Stimulated activated CD4-positive, alpha-beta T cell treated with anti-CD3 and anti-CD28 coated beads, Interleukin-2, amount 100 ng/mL, for 48 hours (primary cell): ENCODE data around the gene UGT1A5.
"Not testable (repeated sequence)": the region's sequence is repeated elsewhere in the genome, so short reads cannot be mapped to it uniquely, and the experiment has no call there.

Experiments used
- DNase-seq, 2 donors: peaks; one replicate each; pipeline ENCODE4 v3.0.0-alpha.2; 2020

The UGT1A5 gene

DNA sequence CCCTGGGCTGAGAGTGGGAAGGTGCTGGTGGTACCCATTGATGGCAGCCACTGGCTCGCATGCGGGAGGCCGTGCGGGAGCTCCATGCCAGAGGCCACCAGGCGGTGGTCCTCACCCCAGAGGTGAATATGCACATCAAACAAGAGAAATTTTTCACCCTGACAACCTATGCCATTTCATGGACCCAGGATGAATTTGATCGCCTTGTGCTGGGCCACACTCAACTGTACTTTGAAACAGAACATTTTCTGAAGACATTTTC lies 34.5 kb downstream of the UGT1A5 start:
- no peak for DNase-seq

DNA sequence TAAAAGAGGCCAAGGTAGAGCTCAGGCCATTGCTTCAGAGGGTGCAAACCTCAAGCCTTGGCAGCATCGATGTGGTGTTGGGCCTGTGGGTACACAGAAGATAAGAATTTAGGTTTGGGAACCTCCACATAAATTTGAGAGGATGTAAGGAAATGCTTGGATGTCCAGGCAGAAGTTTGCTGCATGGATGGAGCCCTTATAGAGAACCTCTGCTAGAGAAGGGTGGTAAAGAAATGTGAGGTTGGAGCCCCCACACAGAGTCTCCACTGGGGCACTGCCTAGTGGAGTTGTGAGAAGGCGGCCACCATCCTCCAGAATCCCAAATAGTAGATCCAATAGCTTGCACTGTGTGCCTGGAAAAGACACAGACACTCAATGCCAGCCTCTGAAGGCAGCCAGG lies 38.0 kb downstream of the UGT1A5 start:
- DNase-seq: not testable (repeated sequence)

DNA sequence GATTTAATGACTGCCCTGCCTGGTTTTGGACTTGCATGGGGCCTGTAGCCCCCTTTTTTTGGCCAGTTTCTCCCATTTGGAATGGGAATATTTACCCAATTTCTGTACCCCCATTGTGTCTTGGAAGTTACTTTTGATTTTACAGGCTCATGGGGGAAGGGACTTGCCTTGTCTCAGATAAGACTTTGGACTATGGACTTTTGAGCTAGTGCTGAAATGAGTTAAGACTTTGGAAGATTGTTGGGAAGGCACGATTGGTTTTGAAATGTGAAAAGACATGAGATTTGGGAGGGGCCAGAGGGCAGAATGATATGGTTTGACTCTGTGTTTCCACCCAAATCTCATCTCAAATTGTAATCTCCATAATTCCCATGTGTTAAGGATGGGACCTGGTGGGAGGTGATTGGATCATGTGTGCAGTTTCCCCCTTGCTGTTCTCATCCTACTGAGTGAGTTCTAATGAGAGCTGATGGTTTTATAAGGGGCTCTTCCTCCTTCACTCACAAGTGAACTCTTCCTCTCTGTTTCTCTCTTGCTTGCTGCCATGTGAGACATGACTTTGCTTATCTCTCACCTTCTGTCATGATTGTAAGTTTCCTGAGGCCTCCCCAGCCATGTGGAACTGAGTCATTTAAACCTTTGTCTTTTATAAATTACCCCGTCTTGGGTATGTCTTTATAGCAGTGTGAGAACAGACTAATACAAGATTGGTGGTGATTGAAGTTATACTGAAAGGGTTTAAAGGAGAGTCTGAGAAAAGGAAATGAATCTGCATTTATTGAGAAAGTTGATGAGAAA lies 38.7 kb downstream of the UGT1A5 start:
- DNase-seq: not testable (repeated sequence)

DNA sequence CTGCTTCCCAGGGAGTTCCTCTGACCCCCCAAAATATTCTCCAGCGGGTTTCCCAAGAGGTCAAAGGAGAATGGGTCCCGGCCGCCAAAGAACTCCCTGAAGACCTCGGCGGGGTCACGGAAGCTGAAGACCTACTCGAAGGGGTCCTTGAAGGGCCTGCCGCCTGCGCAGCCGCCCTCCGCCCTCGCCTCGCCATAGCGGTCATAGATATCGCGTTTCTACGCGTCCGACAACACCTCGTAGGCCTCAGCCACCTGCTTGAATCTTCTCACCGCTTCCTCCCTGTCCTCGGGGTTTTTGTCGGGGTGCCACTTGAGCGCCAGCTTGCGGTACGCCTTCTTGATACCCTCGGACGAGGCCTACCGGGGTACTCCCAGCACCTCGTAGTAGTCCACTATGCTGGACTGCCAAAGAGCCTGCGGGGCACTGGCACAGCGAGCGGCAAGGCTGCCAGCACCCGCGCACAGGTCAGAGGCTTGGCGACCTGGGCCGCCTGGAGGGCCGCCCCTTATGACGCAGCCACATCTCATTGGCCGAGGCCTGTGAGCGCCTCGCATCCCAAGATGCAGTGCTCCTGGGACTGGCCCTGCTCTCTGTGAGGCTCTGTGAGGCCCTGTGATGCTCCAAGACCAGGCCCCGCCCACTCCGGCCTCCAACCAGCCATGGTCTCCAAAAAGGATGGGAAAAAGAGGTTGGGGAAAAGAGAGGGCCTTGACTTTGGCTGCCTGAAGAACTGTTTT lies 42.3 kb downstream of the UGT1A5 start:
- DNase-seq: no peak

DNA sequence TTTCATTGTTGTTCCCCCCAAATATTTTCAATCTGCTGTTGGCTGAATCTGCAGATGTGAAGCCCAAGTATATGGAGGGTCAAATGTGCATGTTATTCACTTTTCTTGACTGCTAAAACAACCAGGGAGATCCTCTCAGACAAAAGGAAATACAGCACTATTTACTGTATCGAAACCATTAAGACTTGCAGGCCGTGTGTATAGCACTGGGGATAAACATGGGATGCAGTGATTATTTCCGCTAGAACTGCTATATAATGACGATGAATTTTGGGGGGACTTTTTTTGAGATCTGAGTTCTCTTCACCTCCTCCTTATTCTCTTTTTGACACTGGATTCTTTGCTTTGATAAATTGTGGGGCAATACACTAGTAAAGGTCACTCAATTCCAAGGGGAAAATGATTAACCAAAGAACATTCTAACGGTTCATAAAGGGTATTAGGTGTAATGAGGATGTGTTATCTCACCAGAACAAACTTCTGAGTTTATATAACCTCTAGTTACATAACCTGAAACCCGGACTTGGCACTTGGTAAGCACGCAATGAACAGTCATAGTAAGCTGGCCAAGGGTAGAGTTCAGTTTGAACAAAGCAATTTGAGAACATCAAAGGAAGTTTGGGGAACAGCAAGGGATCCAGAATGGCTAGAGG lies 43.8 kb downstream of the UGT1A5 start:
- no peak for DNase-seq

DNA sequence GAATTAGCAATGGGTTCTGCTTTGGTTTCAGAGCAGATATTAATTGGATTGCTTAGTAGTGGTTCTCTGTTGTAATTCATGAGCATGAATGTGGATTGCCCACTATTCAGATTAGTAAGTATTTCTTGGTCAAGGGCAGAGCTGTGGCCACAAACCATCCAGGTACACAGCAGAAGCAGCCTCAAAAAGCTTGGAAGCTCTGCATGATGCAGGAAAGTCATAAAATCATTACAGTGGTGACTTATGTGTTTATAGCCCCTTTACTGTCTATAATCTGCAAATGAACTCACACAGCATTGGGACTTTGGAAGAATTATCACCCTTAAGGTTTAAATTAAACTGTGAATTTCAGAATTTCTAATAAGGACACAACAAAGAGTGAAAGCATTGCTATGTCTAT lies 45.4 kb downstream of the UGT1A5 start:
- no peak for DNase-seq

DNA sequence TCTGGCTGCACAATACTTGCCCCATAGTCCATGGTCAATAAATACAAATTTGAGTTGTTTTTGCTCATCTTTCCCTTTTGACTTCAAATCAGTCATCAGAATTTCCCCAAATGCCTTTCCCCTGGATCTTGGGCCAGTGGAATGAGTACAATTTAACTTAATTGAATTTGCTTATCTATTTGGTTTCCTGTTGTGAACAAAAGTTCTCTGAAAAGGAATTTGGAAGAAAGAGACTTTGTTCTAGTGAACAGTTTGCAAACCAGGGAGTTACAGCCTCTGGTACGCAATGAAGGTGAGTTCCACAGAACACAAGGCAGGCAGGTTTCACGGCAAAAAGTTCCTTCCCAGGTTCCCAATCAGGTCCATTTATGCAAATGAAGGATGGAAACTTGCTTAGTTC lies 46.1 kb downstream of the UGT1A5 start:
- no peak for DNase-seq

DNA sequence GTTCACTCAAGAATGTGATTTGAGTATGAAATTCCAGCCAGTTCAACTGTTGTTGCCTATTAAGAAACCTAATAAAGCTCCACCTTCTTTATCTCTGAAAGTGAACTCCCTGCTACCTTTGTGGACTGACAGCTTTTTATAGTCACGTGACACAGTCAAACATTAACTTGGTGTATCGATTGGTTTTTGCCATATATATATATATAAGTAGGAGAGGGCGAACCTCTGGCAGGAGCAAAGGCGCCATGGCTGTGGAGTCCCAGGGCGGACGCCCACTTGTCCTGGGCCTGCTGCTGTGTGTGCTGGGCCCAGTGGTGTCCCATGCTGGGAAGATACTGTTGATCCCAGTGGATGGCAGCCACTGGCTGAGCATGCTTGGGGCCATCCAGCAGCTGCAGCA lies 47.3 kb downstream of the UGT1A5 start, which contains the start of gene UGT1A1:
UGT1A1 (plus strand) TSS at position 228 of the 400 bp plus-strand sequence; CDS start at position 246, 18 bp downstream.
- DNase-seq: no peak

DNA sequence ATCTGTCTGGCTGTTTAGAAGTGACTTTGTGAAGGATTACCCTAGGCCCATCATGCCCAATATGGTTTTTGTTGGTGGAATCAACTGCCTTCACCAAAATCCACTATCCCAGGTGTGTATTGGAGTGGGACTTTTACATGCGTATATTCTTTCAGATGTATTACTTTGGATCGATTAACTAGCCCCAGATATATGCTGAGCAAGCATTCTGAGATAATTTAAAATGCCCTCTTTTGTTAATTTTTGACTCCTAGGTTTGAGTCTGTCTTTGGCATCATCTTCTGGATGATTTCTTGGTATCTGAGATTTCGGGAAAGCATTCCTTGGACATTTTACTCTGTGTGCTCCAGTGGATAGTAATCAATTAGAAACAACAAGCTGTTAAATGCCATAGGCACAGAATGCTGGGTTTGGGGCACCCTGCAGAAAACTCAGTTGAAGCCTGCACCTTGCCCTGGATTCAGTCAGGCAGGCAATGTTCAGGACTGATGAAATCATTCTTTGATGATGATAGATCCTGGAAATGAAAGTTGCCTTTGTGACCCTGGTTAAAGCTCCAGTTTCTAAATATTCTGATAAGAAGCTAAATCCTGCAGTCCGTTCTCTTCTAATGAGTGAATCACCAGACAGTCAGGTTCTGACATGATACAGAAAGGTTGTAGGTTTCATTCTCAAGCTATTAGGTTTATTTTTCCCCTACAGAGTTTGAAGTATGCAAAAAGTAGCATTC lies 48.5 kb downstream of the UGT1A5 start:
- no peak for DNase-seq

DNA sequence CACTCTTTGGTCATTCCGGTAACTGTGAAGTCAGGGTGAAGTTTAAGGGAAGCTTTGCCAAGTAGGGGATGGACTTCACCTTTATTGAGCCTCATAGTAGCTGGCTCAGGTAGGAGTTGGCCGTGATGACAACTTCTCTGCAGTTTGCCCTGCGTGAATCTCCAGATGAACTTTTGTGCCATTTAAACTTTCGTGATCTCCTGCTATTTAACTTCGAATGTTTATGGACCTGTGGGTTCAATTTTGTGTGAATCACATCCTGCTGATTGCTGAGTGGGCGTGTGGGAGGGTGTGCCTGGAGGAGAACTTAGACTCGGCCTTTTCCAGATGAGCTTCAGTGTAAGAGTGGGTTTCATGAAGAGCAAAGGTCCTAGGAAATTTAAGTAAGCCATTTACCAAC lies 51.6 kb downstream of the UGT1A5 start:
- no peak for DNase-seq

DNA sequence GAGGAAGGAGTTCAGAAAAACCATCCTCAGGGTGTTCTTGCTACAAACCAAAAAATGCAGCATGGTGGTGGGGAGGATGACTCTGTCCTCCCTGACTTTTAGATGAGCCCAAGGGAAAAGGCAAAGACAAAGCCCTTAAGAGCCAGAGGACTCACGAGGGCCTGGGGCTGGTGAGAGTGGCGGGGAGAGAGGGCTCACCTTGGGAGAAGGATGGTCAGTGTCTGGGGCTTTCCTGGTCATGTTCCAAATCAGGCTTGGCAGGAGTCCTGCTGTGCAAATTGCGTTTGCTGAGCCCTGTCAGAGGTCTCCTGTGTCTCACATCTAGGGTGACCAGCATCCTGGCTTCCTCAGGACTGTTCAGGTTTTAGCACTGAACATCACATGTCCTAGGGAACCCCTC lies 52.1 kb downstream of the UGT1A5 start:
- no peak for DNase-seq

DNA sequence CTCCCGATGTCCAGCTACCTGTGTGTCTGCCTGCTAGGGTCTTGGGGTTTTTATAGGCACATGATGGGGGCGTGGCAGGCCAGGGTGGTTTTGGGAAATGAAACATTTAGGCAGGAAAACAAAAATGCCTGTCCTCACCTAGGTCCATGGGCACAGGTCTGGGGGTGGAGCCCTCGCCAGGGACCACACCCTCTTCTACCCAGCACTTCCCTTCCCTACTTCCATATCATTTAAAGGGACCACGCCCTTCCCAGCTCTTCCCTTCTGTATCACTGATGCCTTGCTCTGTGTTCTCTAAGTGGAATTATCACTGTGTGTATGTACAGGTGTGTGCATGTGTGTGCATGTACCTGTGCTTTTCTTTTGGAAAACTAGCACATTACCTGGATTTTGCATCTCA lies 53.7 kb downstream of the UGT1A5 start:
- DNase-seq: no peak

DNA sequence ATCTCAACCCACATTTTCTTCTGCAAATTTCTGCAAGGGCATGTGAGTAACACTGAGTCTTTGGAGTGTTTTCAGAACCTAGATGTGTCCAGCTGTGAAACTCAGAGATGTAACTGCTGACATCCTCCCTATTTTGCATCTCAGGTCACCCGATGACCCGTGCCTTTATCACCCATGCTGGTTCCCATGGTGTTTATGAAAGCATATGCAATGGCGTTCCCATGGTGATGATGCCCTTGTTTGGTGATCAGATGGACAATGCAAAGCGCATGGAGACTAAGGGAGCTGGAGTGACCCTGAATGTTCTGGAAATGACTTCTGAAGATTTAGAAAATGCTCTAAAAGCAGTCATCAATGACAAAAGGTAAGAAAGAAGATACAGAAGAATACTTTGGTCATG lies 55.4 kb downstream of the UGT1A5 start:
- DNase-seq: no peak

DNA sequence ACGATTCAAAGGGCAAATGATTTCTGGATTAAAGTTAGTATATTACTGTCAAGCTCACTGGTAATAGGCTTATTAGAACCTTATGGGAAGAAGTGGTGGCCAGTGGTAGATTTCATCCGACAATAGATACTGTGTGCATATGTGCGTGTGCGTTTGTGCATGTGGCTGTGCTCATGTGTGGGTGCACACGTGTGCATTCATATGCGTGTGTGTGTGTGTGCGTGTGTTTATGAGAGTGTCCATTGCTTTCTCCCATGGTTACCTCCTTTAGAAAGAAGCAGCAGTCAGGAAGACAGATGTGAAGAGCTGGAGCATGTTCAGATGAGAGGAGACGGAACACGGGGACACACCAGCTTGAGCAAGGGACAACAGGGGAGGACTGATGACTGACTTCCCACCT lies 56.6 kb downstream of the UGT1A5 start:
- no peak for DNase-seq

DNA sequence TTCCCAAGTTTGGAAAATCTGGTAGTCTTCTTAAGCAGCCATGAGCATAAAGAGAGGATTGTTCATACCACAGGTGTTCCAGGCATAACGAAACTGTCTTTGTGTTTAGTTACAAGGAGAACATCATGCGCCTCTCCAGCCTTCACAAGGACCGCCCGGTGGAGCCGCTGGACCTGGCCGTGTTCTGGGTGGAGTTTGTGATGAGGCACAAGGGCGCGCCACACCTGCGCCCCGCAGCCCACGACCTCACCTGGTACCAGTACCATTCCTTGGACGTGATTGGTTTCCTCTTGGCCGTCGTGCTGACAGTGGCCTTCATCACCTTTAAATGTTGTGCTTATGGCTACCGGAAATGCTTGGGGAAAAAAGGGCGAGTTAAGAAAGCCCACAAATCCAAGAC lies 59.4 kb downstream of the UGT1A5 start:
- no peak for DNase-seq

DNA sequence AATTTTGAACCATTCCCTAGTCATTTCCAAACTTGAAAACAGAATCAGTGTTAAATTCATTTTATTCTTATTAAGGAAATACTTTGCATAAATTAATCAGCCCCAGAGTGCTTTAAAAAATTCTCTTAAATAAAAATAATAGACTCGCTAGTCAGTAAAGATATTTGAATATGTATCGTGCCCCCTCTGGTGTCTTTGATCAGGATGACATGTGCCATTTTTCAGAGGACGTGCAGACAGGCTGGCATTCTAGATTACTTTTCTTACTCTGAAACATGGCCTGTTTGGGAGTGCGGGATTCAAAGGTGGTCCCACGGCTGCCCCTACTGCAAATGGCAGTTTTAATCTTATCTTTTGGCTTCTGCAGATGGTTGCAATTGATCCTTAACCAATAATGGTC lies 59.9 kb downstream of the UGT1A5 start:
- no peak for DNase-seq

DNA sequence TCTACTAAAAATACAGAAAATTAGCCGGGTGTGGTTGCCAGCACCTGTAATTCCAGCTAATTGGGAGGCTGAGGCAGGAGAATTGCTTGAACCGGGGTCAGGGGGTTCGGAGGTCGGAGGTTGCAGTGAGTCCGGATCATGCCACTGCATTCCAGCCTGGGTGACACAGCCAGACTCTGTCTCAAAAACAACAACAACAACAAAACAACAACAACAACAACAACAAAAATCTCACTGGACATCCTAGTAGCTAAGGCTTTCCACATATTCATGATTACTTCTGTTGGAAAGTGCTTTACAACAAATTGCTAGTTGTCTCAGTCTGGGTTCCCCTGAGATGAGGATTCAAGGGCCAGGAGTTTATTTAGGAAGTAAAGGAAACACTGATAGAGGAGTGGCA lies 61.1 kb downstream of the UGT1A5 start:
- no peak for DNase-seq

DNA sequence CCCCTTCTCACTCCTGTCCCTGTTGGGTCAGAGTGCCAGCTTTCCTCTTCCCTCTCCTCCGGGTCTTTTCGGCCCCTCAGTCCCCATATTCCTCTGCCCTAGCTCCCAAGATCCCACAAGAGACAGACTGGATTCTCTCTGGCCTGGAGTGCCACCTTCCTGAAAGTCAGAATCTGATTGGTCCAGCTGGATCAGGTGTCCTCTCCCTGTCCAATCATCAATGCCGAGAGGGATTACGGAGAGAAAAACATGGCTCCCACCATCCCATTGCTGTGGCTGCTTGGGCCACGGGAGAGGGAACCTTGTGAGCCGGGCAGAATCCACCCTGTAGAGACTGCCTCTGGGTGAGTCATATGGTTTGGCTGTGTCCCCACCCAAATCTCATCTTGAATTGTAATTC lies 62.7 kb downstream of the UGT1A5 start:
- DNase-seq: no peak

DNA sequence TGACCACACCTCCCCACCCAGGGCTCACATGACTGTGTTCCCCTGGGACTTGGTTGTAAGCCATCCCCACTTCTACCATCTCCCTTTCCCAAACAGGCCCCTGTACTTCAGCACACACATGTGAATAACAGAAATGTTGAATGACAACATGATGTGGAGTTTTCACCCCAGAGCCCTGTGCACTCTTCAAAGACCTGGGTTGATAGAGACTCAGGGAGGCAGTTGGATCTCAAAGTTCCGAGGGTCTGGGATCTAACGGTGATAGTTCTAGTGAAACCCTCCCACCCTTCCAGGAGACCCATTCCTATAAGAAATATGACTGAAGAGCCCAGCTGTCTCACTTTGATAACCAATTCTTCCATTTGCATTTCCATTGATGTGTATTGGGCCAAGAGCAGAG lies 65.3 kb downstream of the UGT1A5 start, which contains the start of gene MROH2A:
MROH2A (plus strand) TSS at position 301 of the 400 bp plus-strand sequence. CDS start 1,029 bp downstream, outside the sequence.
- no peak for DNase-seq

DNA sequence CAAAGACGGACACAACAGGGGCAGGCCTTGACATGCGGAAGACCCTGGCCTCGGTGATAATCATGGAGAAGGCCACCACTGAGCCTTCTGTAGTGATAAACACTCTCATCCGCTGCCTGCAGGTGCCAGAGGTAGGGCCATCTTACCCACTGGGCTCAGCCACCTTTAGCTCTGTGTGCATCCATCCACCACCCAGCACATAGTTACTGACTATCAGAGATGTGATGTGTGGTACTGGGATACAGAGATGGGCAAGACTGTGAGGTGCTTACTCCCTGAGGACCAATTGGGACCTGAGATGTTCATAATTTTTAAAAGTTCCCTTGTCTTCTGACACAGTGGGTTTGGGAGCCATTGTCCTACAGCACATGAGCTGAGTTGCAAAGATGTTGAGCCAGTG lies 67.0 kb downstream of the UGT1A5 start:
- DNase-seq: no peak

DNA sequence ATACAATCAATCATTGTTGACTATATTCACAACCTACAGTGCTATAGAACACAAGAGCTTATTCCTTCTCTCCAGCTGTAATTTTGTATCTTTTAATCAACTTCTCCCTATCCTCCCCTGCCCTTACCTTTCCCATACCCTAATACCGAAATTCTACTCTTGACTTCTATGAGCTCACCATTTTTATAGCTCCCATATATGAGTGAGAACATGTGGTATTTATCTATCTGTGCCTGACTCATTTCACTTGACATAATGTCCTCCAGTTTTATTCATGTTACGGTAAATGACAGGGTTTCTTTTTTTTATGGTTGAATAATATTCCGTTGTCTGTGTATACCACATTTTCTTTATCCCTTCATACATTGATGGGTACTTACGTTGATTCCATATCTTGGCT lies 68.1 kb downstream of the UGT1A5 start:
- no peak for DNase-seq

DNA sequence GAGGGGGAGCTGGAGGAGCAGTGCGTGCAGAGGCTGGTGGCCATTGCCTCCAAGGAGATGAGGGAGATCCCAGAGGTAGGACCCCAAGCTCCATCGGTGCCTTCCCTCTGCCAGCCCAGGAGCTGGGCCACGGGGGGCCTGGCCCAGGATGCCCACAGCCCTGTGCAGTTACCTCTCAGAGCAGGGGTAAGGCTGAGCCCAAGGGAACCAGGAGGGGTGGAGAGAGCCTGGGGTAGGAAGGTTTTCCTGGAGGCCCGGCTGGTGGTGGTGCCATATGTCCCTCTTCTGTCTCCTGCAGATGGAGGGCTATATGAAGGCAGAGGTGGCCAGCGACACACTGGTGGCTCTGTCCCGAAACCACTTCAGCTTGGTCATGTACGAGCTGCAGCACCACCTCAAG lies 76.8 kb downstream of the UGT1A5 start:
- DNase-seq: no peak

DNA sequence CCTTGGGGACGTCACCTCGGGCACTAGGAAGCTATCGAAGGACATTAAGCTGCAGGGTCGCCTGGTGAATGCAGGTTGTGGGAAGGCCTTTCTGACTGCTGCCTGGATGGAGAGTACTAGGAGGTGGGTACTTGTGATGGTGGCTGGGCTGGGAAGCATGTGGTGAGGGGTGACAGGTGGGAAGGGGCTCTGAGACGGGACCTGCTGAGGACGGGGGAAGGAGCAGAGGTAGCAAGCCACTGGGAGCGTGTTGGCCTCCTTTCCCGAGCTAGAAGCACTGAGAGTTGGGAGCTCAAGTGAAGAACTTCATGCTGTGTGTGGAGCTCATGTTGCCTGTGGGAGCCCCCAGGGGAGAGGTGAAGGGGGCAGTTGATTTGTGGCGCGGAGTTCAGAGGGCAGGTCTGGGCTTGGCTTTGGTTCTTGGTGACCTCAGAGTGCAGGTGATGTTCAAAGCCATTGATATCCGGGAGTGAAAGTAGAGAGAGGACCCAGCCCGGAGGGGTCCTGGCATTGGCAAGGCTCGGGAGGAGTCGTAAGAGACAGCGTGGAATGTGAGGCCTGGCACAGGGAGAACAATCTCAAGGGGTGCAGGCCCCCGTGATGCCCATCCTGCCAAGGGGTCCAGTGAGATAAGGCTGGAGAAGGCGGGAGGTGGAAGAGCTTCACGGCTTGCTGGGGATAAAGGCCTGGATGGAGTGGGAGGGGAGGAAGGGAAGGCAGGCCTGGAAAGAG lies 78.6 kb downstream of the UGT1A5 start:
- no peak for DNase-seq
